Measurements from ENCODE around the gene DIPK1A.

The DIPK1A gene

DNA sequence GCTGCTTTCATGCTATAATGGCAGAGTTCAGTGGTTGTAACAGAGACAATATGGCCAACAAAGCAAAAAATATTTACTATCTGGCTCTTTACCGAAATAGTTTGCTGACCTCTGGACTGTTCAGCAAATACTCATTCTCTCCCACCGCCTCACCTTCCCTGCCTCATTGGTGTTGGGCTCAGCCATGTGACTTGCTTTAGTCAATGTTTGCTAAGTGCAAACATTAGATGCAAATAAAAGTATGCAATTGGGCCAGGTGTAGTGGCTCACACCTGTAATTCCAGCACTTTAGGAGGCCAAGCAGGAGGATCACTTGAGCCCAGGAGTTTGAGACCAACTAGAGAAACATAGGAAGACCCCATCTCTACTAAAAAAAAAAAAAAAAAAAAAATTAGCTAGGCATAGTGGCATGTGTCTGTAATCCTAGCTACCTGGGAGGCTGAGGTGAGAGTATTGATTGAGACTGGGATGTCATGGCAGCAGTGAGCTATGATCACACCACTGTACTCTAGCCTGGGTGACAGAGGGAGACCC lies 74.3 kb downstream of the DIPK1A start:
- peaks cover 0 to 6% (median 0%) of the 10 kb centered on the region in 4 donors for H3K4me1 ChIP-seq
- no peaks in the 10 kb centered on the region for H3K36me3 ChIP-seq
- no peaks in the 10 kb centered on the region for H3K27me3 ChIP-seq
- intact Hi-C loops (cut with DNase I; ENCODE audit: low total_unique reads): no loop called here
- no peak for DNase-seq
- no peak overlapping the region for H3K27ac ChIP-seq
- H3K9me3 ChIP-seq: peaks cover 0 to 4% (median 0%) of the 10 kb centered on the region in 3 donors
- TF ChIP-seq, protein P1, sequence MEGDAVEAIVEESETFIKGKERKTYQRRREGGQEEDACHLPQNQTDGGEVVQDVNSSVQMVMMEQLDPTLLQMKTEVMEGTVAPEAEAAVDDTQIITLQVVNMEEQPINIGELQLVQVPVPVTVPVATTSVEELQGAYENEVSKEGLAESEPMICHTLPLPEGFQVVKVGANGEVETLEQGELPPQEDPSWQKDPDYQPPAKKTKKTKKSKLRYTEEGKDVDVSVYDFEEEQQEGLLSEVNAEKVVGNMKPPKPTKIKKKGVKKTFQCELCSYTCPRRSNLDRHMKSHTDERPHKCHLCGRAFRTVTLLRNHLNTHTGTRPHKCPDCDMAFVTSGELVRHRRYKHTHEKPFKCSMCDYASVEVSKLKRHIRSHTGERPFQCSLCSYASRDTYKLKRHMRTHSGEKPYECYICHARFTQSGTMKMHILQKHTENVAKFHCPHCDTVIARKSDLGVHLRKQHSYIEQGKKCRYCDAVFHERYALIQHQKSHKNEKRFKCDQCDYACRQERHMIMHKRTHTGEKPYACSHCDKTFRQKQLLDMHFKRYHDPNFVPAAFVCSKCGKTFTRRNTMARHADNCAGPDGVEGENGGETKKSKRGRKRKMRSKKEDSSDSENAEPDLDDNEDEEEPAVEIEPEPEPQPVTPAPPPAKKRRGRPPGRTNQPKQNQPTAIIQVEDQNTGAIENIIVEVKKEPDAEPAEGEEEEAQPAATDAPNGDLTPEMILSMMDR (IDR thresholded peaks at IDR 0.05): no peak
- H3K4me3 ChIP-seq: no peak overlapping the region

DNA sequence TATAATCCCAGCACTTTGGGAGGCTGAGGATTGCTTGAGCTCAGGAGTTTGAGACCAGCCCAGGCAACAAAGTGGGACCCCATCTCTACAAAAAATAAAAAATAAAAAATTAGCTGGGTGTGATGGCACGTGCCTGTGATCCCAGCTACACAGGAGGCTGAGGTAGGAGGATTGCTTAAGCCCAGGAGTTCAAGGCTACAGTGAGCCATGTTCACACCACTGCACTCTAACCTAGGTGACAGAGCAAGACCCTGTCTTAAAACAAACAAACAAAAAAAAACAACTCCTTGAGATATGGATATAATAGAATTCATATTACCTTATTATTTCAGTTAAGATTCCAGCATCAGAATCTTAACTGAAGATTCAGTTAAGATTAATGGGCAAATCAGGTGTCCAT lies 77.1 kb downstream of the DIPK1A start:
- no peaks in the 10 kb centered on the region for H3K36me3 ChIP-seq
- peaks cover 0 to 19% (median 0%) of the 10 kb centered on the region in 4 donors for H3K4me1 ChIP-seq
- TF ChIP-seq, protein P1 (IDR thresholded peaks at IDR 0.05): no peak
- no peak overlapping the region for H3K27ac ChIP-seq
- no peaks in the 10 kb centered on the region for H3K27me3 ChIP-seq
- no peak for DNase-seq
- no peaks in the 10 kb centered on the region for H3K9me3 ChIP-seq
- intact Hi-C loops (cut with DNase I; ENCODE audit: low total_unique reads): no loop called here
- H3K4me3 ChIP-seq: no peak overlapping the region

- intact Hi-C loops (cut with DNase I; ENCODE audit: low total_unique reads): no loop called here
- Histone ChIP-seq H3K27ac (no peak overlapping the region), H3K9me3 (no peaks in the 10 kb centered on the region), H3K4me3 (no peak overlapping the region), H3K27me3 (no peaks in the 10 kb centered on the region), H3K36me3 (no peaks in the 10 kb centered on the region), H3K4me1 (peaks cover 0 to 20% (median 0%) of the 10 kb centered on the region in 4 donors)
- DNase-seq: no peak
- TF ChIP-seq, protein P1 (IDR thresholded peaks at IDR 0.05): no peak
Observed at GRCh38 chr1:92883297-92883696, 78.0 kb downstream of the DIPK1A start.

DNA sequence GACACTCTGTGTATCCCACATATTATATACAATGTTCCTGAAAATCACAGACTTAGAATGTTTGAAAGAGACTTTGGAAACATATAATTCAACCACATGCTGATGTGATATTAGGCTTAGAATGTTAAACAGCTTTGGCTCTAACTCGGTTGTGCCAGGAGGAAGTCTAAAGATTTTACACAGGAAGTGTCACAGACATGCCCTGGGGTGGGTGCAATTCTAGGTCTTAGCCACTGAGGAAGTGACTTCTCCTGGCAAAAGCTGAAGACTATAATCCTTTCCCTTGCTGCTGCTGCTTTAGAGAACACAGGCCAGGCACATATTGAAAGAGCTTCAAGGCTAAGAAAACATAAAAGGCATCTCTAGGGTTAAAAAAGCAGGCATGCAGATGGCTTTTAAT lies 78.4 kb downstream of the DIPK1A start:
- H3K4me3 ChIP-seq: no peak overlapping the region
- peaks cover 0 to 20% (median 0%) of the 10 kb centered on the region in 4 donors for H3K4me1 ChIP-seq
- intact Hi-C loops (cut with DNase I; ENCODE audit: low total_unique reads): no loop called here
- H3K27ac ChIP-seq: no peak overlapping the region
- DNase-seq: no peak
- H3K9me3 ChIP-seq: no peaks in the 10 kb centered on the region
- TF ChIP-seq, protein P1 (IDR thresholded peaks at IDR 0.05): no peak
- H3K36me3 ChIP-seq: no peaks in the 10 kb centered on the region
- no peaks in the 10 kb centered on the region for H3K27me3 ChIP-seq

DNA sequence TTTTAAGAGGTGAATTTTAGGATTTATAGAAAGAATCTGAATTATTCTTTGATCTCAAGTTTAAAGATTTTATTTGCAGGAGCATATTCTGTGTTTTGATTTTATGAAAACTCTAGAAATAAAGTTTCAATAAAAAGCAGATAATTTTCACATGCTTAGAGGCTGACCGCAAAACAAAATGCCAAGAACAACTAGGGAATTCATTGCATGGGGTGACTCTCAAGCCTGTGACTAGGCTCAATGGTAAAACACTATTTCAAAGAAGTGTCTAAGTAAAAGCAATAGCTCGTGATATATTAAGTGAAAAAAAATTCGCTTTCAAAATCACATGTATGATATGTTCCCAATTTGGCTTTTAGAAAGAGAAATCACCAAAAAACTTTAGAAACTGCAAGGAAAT lies 79.9 kb downstream of the DIPK1A start:
- H3K4me1 ChIP-seq: peaks cover 0 to 26% (median 0%) of the 10 kb centered on the region in 4 donors
- intact Hi-C loops (cut with DNase I; ENCODE audit: low total_unique reads): no loop called here
- no peaks in the 10 kb centered on the region for H3K36me3 ChIP-seq
- no peaks in the 10 kb centered on the region for H3K27me3 ChIP-seq
- H3K9me3 ChIP-seq: no peaks in the 10 kb centered on the region
- no peak overlapping the region for H3K4me3 ChIP-seq
- H3K27ac ChIP-seq: no peak overlapping the region
- TF ChIP-seq, protein P1 (IDR thresholded peaks at IDR 0.05): no peak
- no peak for DNase-seq

All from tibial artery (tissue), 4 donors.